ENCODE measurements around the gene RPS6KA1.

GRCh38 chr1:26483980-26484379 is 45.6 kb upstream of the RPS6KA1 start:
- TF ChIP-seq EZH2 (IDR thresholded peaks at IDR 0.05; ENCODE audit: borderline replicate concordance, low read depth, low read length) (no peak), ZBTB49 (CRISPR knock-in tag; IDR thresholded peaks at IDR 0.05; ENCODE audit: borderline replicate concordance) (no peak), CTCF (IDR thresholded peaks at IDR 0.05 in 2 of 3, conservative IDR thresholded peaks at IDR 0.05 in 1 of 3; ENCODE audit: insufficient read depth in 2 of 3, low read depth in 1 of 3, low read length in 3 of 3) (no peak), POLR2AphosphoS5 (IDR thresholded peaks at IDR 0.05; ENCODE audit: control insufficient read depth, insufficient read depth, low read depth, low read length) (no peak), ZNF445 (CRISPR knock-in tag; IDR thresholded peaks at IDR 0.05; ENCODE audit: low read depth) (no peak)
- TF ChIP-seq, protein P1, sequence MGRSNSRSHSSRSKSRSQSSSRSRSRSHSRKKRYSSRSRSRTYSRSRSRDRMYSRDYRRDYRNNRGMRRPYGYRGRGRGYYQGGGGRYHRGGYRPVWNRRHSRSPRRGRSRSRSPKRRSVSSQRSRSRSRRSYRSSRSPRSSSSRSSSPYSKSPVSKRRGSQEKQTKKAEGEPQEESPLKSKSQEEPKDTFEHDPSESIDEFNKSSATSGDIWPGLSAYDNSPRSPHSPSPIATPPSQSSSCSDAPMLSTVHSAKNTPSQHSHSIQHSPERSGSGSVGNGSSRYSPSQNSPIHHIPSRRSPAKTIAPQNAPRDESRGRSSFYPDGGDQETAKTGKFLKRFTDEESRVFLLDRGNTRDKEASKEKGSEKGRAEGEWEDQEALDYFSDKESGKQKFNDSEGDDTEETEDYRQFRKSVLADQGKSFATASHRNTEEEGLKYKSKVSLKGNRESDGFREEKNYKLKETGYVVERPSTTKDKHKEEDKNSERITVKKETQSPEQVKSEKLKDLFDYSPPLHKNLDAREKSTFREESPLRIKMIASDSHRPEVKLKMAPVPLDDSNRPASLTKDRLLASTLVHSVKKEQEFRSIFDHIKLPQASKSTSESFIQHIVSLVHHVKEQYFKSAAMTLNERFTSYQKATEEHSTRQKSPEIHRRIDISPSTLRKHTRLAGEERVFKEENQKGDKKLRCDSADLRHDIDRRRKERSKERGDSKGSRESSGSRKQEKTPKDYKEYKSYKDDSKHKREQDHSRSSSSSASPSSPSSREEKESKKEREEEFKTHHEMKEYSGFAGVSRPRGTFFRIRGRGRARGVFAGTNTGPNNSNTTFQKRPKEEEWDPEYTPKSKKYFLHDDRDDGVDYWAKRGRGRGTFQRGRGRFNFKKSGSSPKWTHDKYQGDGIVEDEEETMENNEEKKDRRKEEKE (IDR thresholded peaks at IDR 0.05; ENCODE audit: borderline replicate concordance in 1 of 2, control insufficient read depth in 1 of 2, low read depth in 2 of 2, low read length in 1 of 2): no peak
